GM18951 (cell line): ENCODE results near the gene RAMP1.

Experiments used
- POLR2A ChIP-seq: IDR thresholded peaks from 4 replicates; pipeline ENCODE4 v1.6.1; 2011; ENCODE audit warnings: mild to moderate bottlenecking; ENCODE audit not compliant: insufficient read length, insufficient read depth; ENCODE audit errors: extremely low read depth
- in situ Hi-C: fragments of 300-500 bp; cut with MboI; formaldehyde crosslinking; loops from one replicate; pipeline ENCODE4 v1.12.0; 2022; ENCODE audit warnings: low sequenced_read_pairs, mixed read lengths, inconsistent platforms; ENCODE audit not compliant: unreplicated experiment

Gene RAMP1

GRCh38 chr2:237961637-237962036 is 102.2 kb downstream of the RAMP1 start:
- TF ChIP-seq POLR2A, result no peak
- in situ Hi-C loops, result no loop called here
